Keratinocyte (primary cell): ENCODE results near the gene SAMD4A.

Experiments used
- EZH2 ChIP-seq: IDR thresholded peaks from one replicate; pipeline ENCODE4 v1.6.1; 2012; ENCODE audit warnings: inconsistent platforms, mild to moderate bottlenecking, low read length, moderate library complexity
- TF ChIP-seq, protein P1 (sequence below), 3 experiments: IDR thresholded peaks in 1 of 3; conservative IDR thresholded peaks in 1 of 3; optimal IDR thresholded peaks in 1 of 3; 2 replicates in 2 of 3; 3 replicates in 1 of 3; pipeline versions ENCODE3 to v1.5.1; 2011; ENCODE audit warnings: low read length in 3 of 3, mild to moderate bottlenecking in 3 of 3, moderate library complexity in 2 of 3, control low read depth in 1 of 3, inconsistent platforms in 1 of 3; ENCODE audit not compliant: insufficient read depth in 2 of 3; ENCODE audit errors: extremely low read depth in 1 of 3

DNA sequence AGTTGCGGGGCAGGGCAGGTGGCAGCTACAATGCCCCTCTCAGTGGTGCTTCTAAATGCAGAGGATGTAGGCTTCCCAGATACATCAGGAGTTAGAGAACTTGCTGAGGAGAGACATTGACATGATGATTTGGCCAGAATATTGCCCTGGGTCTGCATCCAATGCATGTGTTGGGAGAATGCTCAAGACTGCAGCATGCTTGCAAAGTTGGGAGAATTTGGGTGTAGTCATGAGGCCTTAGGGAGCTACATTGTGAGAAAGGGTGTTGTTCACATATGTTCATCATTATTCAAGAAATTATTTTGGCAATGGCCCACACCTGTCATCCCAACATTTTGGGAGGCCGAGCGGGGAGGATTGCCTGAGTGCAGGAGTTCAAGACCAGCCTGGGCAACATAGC, 149.9 kb downstream of the SAMD4A start:
- TF ChIP-seq, protein P1, sequence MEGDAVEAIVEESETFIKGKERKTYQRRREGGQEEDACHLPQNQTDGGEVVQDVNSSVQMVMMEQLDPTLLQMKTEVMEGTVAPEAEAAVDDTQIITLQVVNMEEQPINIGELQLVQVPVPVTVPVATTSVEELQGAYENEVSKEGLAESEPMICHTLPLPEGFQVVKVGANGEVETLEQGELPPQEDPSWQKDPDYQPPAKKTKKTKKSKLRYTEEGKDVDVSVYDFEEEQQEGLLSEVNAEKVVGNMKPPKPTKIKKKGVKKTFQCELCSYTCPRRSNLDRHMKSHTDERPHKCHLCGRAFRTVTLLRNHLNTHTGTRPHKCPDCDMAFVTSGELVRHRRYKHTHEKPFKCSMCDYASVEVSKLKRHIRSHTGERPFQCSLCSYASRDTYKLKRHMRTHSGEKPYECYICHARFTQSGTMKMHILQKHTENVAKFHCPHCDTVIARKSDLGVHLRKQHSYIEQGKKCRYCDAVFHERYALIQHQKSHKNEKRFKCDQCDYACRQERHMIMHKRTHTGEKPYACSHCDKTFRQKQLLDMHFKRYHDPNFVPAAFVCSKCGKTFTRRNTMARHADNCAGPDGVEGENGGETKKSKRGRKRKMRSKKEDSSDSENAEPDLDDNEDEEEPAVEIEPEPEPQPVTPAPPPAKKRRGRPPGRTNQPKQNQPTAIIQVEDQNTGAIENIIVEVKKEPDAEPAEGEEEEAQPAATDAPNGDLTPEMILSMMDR (optimal IDR thresholded peaks at IDR 0.05 in 1 of 3, IDR thresholded peaks at IDR 0.05 in 1 of 3, conservative IDR thresholded peaks at IDR 0.05 in 1 of 3; ENCODE audit: extremely low read depth in 1 of 3, insufficient read depth in 2 of 3, low read length in 3 of 3): no peak
- no peak for TF ChIP-seq EZH2
